Hepatocyte (in vitro differentiated cells): ENCODE data around the gene CACNA1B.

Experiments used
- EZH2 ChIP-seq: fragments of 200-600 bp; sonication (generic); IDR thresholded peaks from 2 replicates; pipeline ENCODE4 v1.6.1; 2016; ENCODE audit warnings: antibody characterized with exemption, mild to moderate bottlenecking, borderline replicate concordance
- EZH2phosphoT487 ChIP-seq: fragments of 200-600 bp; sonication (generic); IDR thresholded peaks from one replicate; pipeline ENCODE4 v1.6.1; 2018; ENCODE audit warnings: antibody characterized with exemption, mild to moderate bottlenecking, low read depth, moderate library complexity; ENCODE audit not compliant: unreplicated experiment, severe bottlenecking
- TF ChIP-seq, protein P1 (sequence below): fragments of 200-600 bp; sonication (generic); IDR thresholded peaks from 2 replicates; pipeline ENCODE4 v1.5.1; 2016; ENCODE audit warnings: antibody characterized with exemption, mild to moderate bottlenecking; ENCODE audit not compliant: poor library complexity

DNA sequence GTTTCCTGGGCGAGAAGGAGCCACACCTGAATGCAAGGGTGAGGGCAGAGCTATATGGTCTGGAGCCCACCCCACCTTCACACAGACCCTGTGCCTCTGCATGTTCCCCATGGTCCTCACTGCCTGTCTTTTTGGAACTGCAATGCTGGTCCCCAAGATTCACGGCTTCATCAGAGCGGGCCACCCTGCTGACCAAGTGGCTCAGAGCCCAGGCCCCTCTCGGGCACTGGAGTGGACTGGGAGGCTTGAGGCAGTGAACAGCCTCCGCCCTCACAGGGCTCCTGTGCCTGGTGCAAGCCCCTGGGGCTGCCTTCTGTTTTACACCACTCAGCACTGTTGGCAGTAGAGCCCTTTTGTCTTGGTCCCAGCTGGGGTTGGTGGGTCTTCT lies 143.2 kb downstream of the CACNA1B start:
- TF ChIP-seq, protein P1, sequence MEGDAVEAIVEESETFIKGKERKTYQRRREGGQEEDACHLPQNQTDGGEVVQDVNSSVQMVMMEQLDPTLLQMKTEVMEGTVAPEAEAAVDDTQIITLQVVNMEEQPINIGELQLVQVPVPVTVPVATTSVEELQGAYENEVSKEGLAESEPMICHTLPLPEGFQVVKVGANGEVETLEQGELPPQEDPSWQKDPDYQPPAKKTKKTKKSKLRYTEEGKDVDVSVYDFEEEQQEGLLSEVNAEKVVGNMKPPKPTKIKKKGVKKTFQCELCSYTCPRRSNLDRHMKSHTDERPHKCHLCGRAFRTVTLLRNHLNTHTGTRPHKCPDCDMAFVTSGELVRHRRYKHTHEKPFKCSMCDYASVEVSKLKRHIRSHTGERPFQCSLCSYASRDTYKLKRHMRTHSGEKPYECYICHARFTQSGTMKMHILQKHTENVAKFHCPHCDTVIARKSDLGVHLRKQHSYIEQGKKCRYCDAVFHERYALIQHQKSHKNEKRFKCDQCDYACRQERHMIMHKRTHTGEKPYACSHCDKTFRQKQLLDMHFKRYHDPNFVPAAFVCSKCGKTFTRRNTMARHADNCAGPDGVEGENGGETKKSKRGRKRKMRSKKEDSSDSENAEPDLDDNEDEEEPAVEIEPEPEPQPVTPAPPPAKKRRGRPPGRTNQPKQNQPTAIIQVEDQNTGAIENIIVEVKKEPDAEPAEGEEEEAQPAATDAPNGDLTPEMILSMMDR = no peak
- TF ChIP-seq EZH2 = no peak
- TF ChIP-seq EZH2phosphoT487 = no peak
